Neural cell (in vitro differentiated cells): Measurements from ENCODE around the gene L3MBTL1. TPM values are rescaled to one million over a fixed set of nuclear protein-coding genes. Genes with fewer than 3 reads are reported as not detected.

Source experiments
- H2AFZ ChIP-seq: fragments of 200-600, 300-800 bp; sonication (generic), shearing (Covaris generic); 2 replicates; pipeline ENCODE4 v1.6.0; 2014; ENCODE audit warnings: low read depth, mild to moderate bottlenecking, antibody characterized with exemption, low read length, moderate library complexity
- H3F3A ChIP-seq: fragments of 200-600 bp; shearing (Covaris generic); 2 replicates; pipeline ENCODE4 v1.6.1; 2016; ENCODE audit warnings: mild to moderate bottlenecking, moderate library complexity, mixed read lengths, antibody characterized with exemption, low read length; ENCODE audit not compliant: insufficient read depth, poor library complexity, severe bottlenecking
- H3K27ac ChIP-seq: fragments of 200-600, 300-800 bp; sonication (generic), shearing (Covaris generic); 2 replicates; pipeline ENCODE4 v1.5.1; 2014; ENCODE audit warnings: mild to moderate bottlenecking, low read length, moderate library complexity
- H3K27me3 ChIP-seq: fragments of 300-800, 200-600 bp; sonication (generic), shearing (Covaris generic); 2 replicates; pipeline ENCODE4 v1.6.0; 2014; ENCODE audit warnings: mild to moderate bottlenecking, low read depth, low read length, moderate library complexity; ENCODE audit not compliant: insufficient read depth
- H3K36me3 ChIP-seq: fragments of 300-800, 200-600 bp; sonication (generic), shearing (Covaris generic); 2 replicates; pipeline ENCODE4 v1.5.1; 2014; ENCODE audit warnings: mild to moderate bottlenecking, antibody characterized with exemption, low read length, moderate library complexity; ENCODE audit not compliant: insufficient read depth
- H3K4me2 ChIP-seq: fragments of 300-800, 200-600 bp; sonication (generic), shearing (Covaris generic); 2 replicates; pipeline ENCODE4 v1.6.0; 2014; ENCODE audit warnings: mild to moderate bottlenecking, low read length
- H3K4me3 ChIP-seq: fragments of 300-800, 200-600 bp; sonication (generic), shearing (Covaris generic); 2 replicates; pipeline ENCODE4 v1.5.1; 2014; ENCODE audit warnings: mild to moderate bottlenecking, low read length, moderate library complexity
- H3K79me2 ChIP-seq: fragments of 200-600 bp; shearing (Covaris generic); replicated peaks from 2 replicates; pipeline ENCODE4 v1.6.0; 2014; ENCODE audit warnings: mild to moderate bottlenecking, low read length, moderate library complexity; ENCODE audit not compliant: insufficient read depth
- H3K9ac ChIP-seq: fragments of 300-800, 200-600 bp; sonication (generic), shearing (Covaris generic); 2 replicates; pipeline ENCODE4 v1.6.1; 2016; ENCODE audit warnings: mild to moderate bottlenecking, low read length, mixed read lengths
- H3K9me2 ChIP-seq: fragments of 200-600 bp; shearing (Covaris generic); 2 replicates; pipeline ENCODE4 v1.6.1; 2016; ENCODE audit warnings: mild to moderate bottlenecking, low read length, mixed read lengths; ENCODE audit not compliant: insufficient read depth
- H3K9me3 ChIP-seq: fragments of 200-600, 300-800 bp; sonication (generic), shearing (Covaris generic); 2 replicates; pipeline ENCODE4 v1.6.1; 2016; ENCODE audit warnings: mild to moderate bottlenecking, mixed run types, low read length, moderate library complexity, mixed read lengths
- H4K20me1 ChIP-seq: fragments of 200-600 bp; shearing (Covaris generic); 2 replicates; pipeline ENCODE4 v1.6.1; 2016; ENCODE audit warnings: mild to moderate bottlenecking, mixed run types; ENCODE audit not compliant: insufficient read depth
- EP300 ChIP-seq: fragments of 450-650 bp; conservative IDR thresholded peaks from 2 replicates; pipeline ENCODE4 v1.6.1; 2014; ENCODE audit warnings: antibody characterized with exemption, mild to moderate bottlenecking, moderate library complexity; ENCODE audit not compliant: poor library complexity, severe bottlenecking
- EZH2 ChIP-seq: fragments of 200-600, 300-800 bp; shearing (Covaris generic), sonication (generic); IDR thresholded peaks from 2 replicates; pipeline ENCODE4 v1.6.1; 2014; ENCODE audit warnings: antibody characterized with exemption, low read length, borderline replicate concordance, mild to moderate bottlenecking; ENCODE audit not compliant: insufficient read depth, poor library complexity, severe bottlenecking
- MXI1 ChIP-seq: fragments of 450-650 bp; conservative IDR thresholded peaks from 2 replicates; pipeline ENCODE4 v1.6.1; 2014; ENCODE audit warnings: antibody characterized with exemption, mild to moderate bottlenecking; ENCODE audit not compliant: poor library complexity, severe bottlenecking
- POLR2AphosphoS5 ChIP-seq: IDR thresholded peaks from 2 replicates; pipeline ENCODE4 v1.6.1; 2012
- RAD21 ChIP-seq: fragments of 450-650 bp; conservative IDR thresholded peaks from 2 replicates; pipeline ENCODE4 v1.6.1; 2014; ENCODE audit warnings: antibody characterized with exemption, mild to moderate bottlenecking, moderate library complexity
- SMC3 ChIP-seq: fragments of 450-650 bp; conservative IDR thresholded peaks from 2 replicates; pipeline ENCODE4 v1.6.1; 2014; ENCODE audit warnings: antibody characterized with exemption, mild to moderate bottlenecking, moderate library complexity; ENCODE audit not compliant: poor library complexity
- TAF1 ChIP-seq: IDR thresholded peaks from 2 replicates; pipeline ENCODE4 v1.6.1; 2012; ENCODE audit warnings: low read depth
- polyA plus RNA-seq: library from polyadenylated mRNA; depleted of rRNA; stranded (reverse); fragments of >200 nt; gene quantifications from 2 replicates; pipeline ENCODE4 v1.2.3, GENCODE V29; 2014
- TF ChIP-seq, protein P1 (sequence below): fragments of 450-650 bp; IDR thresholded peaks from 2 replicates; pipeline ENCODE4 v1.5.1; 2014; ENCODE audit warnings: antibody characterized with exemption, mild to moderate bottlenecking, moderate library complexity; ENCODE audit not compliant: poor library complexity, severe bottlenecking
- TF ChIP-seq, protein P2 (sequence below): IDR thresholded peaks from 2 replicates; pipeline ENCODE4 v1.6.1; 2012; ENCODE audit warnings: borderline replicate concordance

The L3MBTL1 gene
- polyA plus RNA-seq, 1 donor from 2014 or later, result 22.0 TPM

DNA sequence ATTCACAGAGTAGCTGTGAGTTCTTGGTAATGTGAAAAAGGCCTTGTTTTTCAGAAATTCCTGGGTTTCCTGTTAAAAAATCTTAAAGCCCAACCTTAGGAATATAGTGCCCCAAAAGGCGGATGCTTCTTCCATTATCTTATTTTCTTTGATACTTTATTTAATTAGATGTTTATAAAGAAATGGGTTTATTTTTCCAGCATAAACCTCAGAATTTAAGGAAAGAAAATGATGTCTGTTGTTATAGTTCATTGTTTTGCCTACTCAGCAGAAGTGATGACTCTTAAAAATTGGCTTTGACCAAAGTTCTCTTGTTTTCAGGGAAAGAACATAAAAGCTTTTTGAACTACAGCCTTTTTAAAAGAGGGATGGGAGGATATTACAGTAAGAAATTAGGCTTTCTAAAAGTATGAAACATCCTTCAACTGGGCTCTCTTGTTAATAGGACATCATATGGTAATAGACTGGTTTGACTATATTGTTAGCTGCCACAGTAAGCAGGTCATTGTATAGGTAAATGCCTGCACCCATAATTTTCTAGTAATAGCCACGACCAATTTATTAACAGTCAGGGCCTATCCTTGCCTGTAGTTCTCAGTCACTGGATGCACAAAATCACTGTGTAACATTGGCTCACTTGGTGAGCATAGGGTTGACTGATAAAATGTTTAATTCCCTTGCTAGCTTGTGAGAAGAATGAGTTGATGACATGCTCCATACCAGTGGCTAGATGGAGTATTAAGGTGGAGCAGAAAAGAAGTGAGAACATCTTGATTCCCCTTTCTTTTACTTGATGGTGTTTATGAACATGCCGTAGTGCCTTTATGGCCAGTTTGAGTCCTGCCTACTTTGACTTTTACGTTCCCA, 44.6 kb upstream of the L3MBTL1 start:
- no peak overlapping the region for H2AFZ ChIP-seq
- no peak overlapping the region for H3K9ac ChIP-seq
- no peak overlapping the region for H3K4me2 ChIP-seq
- TF ChIP-seq MXI1 (no peak), TAF1 (no peak), SMC3 (no peak), EP300 (no peak), POLR2AphosphoS5 (no peak), RAD21 (no peak), EZH2 (no peak)
- TF ChIP-seq, protein P1, sequence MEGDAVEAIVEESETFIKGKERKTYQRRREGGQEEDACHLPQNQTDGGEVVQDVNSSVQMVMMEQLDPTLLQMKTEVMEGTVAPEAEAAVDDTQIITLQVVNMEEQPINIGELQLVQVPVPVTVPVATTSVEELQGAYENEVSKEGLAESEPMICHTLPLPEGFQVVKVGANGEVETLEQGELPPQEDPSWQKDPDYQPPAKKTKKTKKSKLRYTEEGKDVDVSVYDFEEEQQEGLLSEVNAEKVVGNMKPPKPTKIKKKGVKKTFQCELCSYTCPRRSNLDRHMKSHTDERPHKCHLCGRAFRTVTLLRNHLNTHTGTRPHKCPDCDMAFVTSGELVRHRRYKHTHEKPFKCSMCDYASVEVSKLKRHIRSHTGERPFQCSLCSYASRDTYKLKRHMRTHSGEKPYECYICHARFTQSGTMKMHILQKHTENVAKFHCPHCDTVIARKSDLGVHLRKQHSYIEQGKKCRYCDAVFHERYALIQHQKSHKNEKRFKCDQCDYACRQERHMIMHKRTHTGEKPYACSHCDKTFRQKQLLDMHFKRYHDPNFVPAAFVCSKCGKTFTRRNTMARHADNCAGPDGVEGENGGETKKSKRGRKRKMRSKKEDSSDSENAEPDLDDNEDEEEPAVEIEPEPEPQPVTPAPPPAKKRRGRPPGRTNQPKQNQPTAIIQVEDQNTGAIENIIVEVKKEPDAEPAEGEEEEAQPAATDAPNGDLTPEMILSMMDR, result no peak
- TF ChIP-seq, protein P2, sequence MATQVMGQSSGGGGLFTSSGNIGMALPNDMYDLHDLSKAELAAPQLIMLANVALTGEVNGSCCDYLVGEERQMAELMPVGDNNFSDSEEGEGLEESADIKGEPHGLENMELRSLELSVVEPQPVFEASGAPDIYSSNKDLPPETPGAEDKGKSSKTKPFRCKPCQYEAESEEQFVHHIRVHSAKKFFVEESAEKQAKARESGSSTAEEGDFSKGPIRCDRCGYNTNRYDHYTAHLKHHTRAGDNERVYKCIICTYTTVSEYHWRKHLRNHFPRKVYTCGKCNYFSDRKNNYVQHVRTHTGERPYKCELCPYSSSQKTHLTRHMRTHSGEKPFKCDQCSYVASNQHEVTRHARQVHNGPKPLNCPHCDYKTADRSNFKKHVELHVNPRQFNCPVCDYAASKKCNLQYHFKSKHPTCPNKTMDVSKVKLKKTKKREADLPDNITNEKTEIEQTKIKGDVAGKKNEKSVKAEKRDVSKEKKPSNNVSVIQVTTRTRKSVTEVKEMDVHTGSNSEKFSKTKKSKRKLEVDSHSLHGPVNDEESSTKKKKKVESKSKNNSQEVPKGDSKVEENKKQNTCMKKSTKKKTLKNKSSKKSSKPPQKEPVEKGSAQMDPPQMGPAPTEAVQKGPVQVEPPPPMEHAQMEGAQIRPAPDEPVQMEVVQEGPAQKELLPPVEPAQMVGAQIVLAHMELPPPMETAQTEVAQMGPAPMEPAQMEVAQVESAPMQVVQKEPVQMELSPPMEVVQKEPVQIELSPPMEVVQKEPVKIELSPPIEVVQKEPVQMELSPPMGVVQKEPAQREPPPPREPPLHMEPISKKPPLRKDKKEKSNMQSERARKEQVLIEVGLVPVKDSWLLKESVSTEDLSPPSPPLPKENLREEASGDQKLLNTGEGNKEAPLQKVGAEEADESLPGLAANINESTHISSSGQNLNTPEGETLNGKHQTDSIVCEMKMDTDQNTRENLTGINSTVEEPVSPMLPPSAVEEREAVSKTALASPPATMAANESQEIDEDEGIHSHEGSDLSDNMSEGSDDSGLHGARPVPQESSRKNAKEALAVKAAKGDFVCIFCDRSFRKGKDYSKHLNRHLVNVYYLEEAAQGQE, result no peak
- H3K9me3 ChIP-seq, result no peaks in the 10 kb centered on the region
- peaks cover 35% of the 10 kb centered on the region for H3K36me3 ChIP-seq
- H3K27me3 ChIP-seq, result no peaks in the 10 kb centered on the region
- peaks cover 15% of the 10 kb centered on the region for H4K20me1 ChIP-seq
- H3K27ac ChIP-seq, result no peak overlapping the region
- peaks cover 41% of the 10 kb centered on the region for H3K79me2 ChIP-seq
- H3K9me2 ChIP-seq, result no peaks in the 10 kb centered on the region
- peak overlapping the region; percentile 21 for H3K4me3 ChIP-seq
- no peaks in the 10 kb centered on the region for H3F3A ChIP-seq

DNA sequence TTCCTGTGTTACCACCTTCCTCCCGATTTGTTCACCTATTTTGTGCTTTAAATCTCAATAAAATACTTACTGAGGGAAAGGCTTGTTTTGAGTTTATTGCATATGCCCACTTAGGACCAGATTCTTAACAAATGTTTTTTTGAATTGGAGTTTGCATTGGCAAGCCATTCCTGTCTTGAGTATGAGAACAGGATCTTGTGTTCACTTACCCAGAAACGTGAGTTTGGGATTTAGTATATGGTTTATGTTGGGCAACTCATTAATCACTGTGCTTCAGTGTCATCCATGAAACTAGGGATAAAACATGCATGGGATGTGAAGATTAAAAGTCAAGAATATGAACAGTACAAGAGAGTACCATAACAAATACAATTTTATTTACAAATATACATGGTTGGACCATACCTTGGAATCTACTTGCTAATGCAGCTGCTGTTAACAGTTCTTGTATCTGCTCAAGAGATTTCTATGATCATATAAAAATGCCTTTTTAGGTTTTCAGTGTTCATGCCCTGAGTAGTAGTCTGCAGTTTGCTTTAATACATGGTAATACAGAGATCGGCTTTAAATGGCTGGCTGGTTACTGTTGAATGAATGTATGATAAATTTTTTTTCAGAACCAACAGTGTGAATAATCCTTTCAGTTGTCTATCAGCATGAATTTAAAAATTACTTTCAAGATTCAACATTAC, 43.8 kb upstream of the L3MBTL1 start:
- Histone ChIP-seq H3K9me2 (no peaks in the 10 kb centered on the region), H3K4me3 (no peak overlapping the region), H3K27ac (no peak overlapping the region), H3K27me3 (no peaks in the 10 kb centered on the region), H4K20me1 (peaks cover 15% of the 10 kb centered on the region), H3K9me3 (no peaks in the 10 kb centered on the region), H3K36me3 (peaks cover 35% of the 10 kb centered on the region), H3K9ac (no peak overlapping the region), H2AFZ (no peak overlapping the region), H3K79me2 (peaks cover 39% of the 10 kb centered on the region), H3K4me2 (no peak overlapping the region), H3F3A (no peaks in the 10 kb centered on the region)
- TF ChIP-seq POLR2AphosphoS5 (no peak), RAD21 (no peak), SMC3 (no peak), MXI1 (no peak), EP300 (no peak), TAF1 (no peak), EZH2 (no peak)
- TF ChIP-seq, protein P2, result no peak
- TF ChIP-seq, protein P1, result no peak
